Skeletal muscle tissue (tissue), 4 donors: ENCODE measurements around the gene DDX6. TPM values are rescaled to one million over a fixed set of nuclear protein-coding genes. Genes with fewer than 3 reads are reported as not detected.
"Not testable (repeated sequence)": the region's sequence is repeated elsewhere in the genome, so short reads cannot be mapped to it uniquely, and the experiment has no call there.

Experiments used
- H3K27ac ChIP-seq: one replicate; pipeline ENCODE4 v1.7.0; 2013; ENCODE audit warnings: mild to moderate bottlenecking, low read depth, low read length, inconsistent platforms
- H3K27me3 ChIP-seq, 3 donors: one replicate each; pipeline ENCODE4 v1.7.0; 2013; ENCODE audit warnings: low read length in 3 of 3; ENCODE audit not compliant: control insufficient read depth in 3 of 3, insufficient read depth in 3 of 3
- H3K36me3 ChIP-seq, 3 donors: one replicate each; pipeline ENCODE4 v1.7.0; 2013; ENCODE audit warnings: low read length in 3 of 3; ENCODE audit not compliant: control insufficient read depth in 3 of 3, insufficient read depth in 3 of 3
- H3K4me1 ChIP-seq, 3 donors: one replicate each; pipeline ENCODE4 v1.7.0; 2013; ENCODE audit warnings: low read length in 3 of 3, mild to moderate bottlenecking in 3 of 3; ENCODE audit not compliant: control insufficient read depth in 3 of 3, insufficient read depth in 3 of 3
- H3K4me3 ChIP-seq, 3 donors: one replicate each; pipeline ENCODE4 v1.7.0; 2013; ENCODE audit warnings: low read length in 3 of 3
- H3K9ac ChIP-seq, 3 donors: one replicate each; pipeline ENCODE4 v1.7.0; 2013; ENCODE audit warnings: low read length in 3 of 3, mild to moderate bottlenecking in 3 of 3, moderate library complexity in 2 of 3, low read depth in 1 of 3
- H3K9me3 ChIP-seq, 3 donors: one replicate each; pipeline ENCODE4 v1.7.0; 2013; ENCODE audit warnings: low read length in 3 of 3; ENCODE audit not compliant: control insufficient read depth in 3 of 3
- total RNA-seq: library from RNA; depleted of rRNA; stranded (reverse); fragments of >200 nt; gene quantifications from one replicate; pipeline ENCODE4 v1.2.3, GENCODE V29; 2014
- donor health status: Osteomylitis.

DDX6 gene
- total RNA-seq, result 103 TPM

GRCh38 chr11:118791111-118791960, at the start of gene DDX6:
TSS of gene DDX6 (minus strand) at chr11:118791164. CDS start at chr11:118786251, 4,913 bp downstream.
- Histone ChIP-seq H3K27me3 (no peaks in the 10 kb centered on the region), H3K4me3 (peak within 1 kb of the TSS; percentile 93 to 97 (median 95)), H3K27ac (peak within 1 kb of the TSS; percentile 100), H3K9me3 (no peaks in the 10 kb centered on the region), H3K4me1 (peaks cover 10 to 11% (median 10%) of the 10 kb centered on the region in 3 donors), H3K36me3 (no peaks in the 10 kb centered on the region), H3K9ac (peak within 1 kb of the TSS; percentile 98 to 99 (median 99))

GRCh38 chr11:118838905-118839553, 48.1 kb upstream of the DDX6 start:
- Histone ChIP-seq H3K4me3 (no peak overlapping the region), H3K9me3 (no peaks in the 10 kb centered on the region), H3K27me3 (no peaks in the 10 kb centered on the region), H3K36me3 (no peaks in the 10 kb centered on the region), H3K9ac (no peak overlapping the region), H3K27ac (no peak overlapping the region), H3K4me1 (no peaks in the 10 kb centered on the region)

- H3K9ac ChIP-seq, result no peak overlapping the region
- no peaks in the 10 kb centered on the region for H3K9me3 ChIP-seq
- H3K27ac ChIP-seq, result no peak overlapping the region
- H3K27me3 ChIP-seq, result no peaks in the 10 kb centered on the region
- H3K4me3 ChIP-seq, result no peak overlapping the region
- H3K36me3 ChIP-seq, result no peaks in the 10 kb centered on the region
- no peaks in the 10 kb centered on the region for H3K4me1 ChIP-seq
Measured at GRCh38 chr11:118837868-118838267, 46.9 kb upstream of the DDX6 start.

GRCh38 chr11:118834427-118835028, 43.6 kb upstream of the DDX6 start:
- no peaks in the 10 kb centered on the region for H3K4me1 ChIP-seq
- H3K36me3 ChIP-seq, result no peaks in the 10 kb centered on the region
- H3K27ac ChIP-seq, result no peak overlapping the region
- no peaks in the 10 kb centered on the region for H3K27me3 ChIP-seq
- no peak overlapping the region for H3K4me3 ChIP-seq
- no peak overlapping the region for H3K9ac ChIP-seq
- H3K9me3 ChIP-seq, result no peaks in the 10 kb centered on the region

GRCh38 chr11:118827118-118827517, 36.2 kb upstream of the DDX6 start:
- Histone ChIP-seq H3K27ac (no peak overlapping the region), H3K4me1 (no peaks in the 10 kb centered on the region), H3K27me3 (no peaks in the 10 kb centered on the region)

GRCh38 chr11:118822936-118823510, 32.1 kb upstream of the DDX6 start:
- not testable (repeated sequence) for H3K9ac ChIP-seq, H3K9me3 ChIP-seq, H3K4me1 ChIP-seq, H3K27ac ChIP-seq, H3K4me3 ChIP-seq, H3K36me3 ChIP-seq, H3K27me3 ChIP-seq

More at GRCh38 chr11:118827118-118827517, 36.2 kb upstream of the DDX6 start:
- Histone ChIP-seq H3K4me3 (no peak overlapping the region), H3K9me3 (no peaks in the 10 kb centered on the region), H3K36me3 (no peaks in the 10 kb centered on the region), H3K9ac (no peak overlapping the region)

GRCh38 chr11:118820412-118821357, 29.7 kb upstream of the DDX6 start:
- Histone ChIP-seq H3K4me3 (no peak overlapping the region), H3K27ac (peak overlapping the region; percentile 69), H3K9me3 (no peaks in the 10 kb centered on the region), H3K4me1 (peaks cover 7 to 9% (median 8%) of the 10 kb centered on the region in 3 donors), H3K9ac (peak overlapping the region in 2 of 3 donors; percentile 27 to 69), H3K27me3 (no peaks in the 10 kb centered on the region), H3K36me3 (no peaks in the 10 kb centered on the region)

GRCh38 chr11:118820025-118820379, 29.0 kb upstream of the DDX6 start:
- not testable (repeated sequence) for H3K9ac ChIP-seq, H3K9me3 ChIP-seq, H3K27me3 ChIP-seq, H3K4me3 ChIP-seq, H3K27ac ChIP-seq, H3K4me1 ChIP-seq, H3K36me3 ChIP-seq

GRCh38 chr11:118819334-118820024, 28.5 kb upstream of the DDX6 start:
- Histone ChIP-seq H3K9me3 (no peaks in the 10 kb centered on the region), H3K27ac (no peak overlapping the region), H3K27me3 (no peaks in the 10 kb centered on the region), H3K36me3 (no peaks in the 10 kb centered on the region), H3K4me1 (peaks cover 7 to 9% (median 8%) of the 10 kb centered on the region in 3 donors), H3K9ac (no peak overlapping the region), H3K4me3 (no peak overlapping the region)
